Hypothalamus (tissue), 51 donors: ENCODE data around the gene ARHGEF4.
"Not testable (repeated sequence)": the region's sequence is repeated elsewhere in the genome, so short reads cannot be mapped to it uniquely, and the experiment has no call there.

Source experiments
- DNase-seq, 51 donors: peaks; one replicate each; lab custom pipeline; 2025; lab: John Stamatoyannopoulos, UW

ARHGEF4 gene

DNA sequence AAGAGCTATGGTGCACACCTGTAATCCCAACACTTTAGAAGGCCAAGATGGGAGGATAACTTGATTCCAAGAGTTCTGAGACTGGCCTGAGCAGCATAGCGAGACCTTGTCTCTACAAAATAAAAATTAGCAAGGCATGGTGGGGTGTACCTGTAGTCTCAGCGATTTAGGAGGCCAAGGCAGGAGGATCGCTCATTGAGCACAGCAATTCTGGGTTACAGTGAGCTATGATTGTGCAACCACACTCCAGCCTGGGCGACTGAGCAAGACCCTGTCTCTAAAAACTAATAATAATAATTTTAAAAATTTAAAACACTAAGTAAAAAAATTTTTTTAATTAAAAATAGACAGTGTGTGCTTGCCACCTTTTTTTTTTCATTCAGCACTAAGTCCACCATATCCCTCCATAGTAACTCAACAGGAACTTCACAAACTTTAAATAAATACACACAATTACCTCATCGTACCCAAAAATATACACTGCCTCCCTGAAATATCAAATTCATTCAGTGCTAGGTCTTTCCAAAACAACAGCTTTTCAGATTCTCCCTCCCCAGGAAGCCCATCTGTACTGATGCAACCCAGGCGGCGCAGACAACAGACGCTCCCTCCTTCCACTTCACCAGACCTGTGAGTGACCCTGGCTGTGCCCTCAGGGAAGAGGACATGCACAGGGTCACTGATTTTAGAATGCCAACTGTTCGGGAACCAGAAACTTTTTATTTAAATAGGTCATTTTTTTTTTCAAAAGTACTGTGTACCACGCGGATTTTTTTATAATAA is 227.0 kb downstream of the ARHGEF4 start:
- no peak for DNase-seq

DNA sequence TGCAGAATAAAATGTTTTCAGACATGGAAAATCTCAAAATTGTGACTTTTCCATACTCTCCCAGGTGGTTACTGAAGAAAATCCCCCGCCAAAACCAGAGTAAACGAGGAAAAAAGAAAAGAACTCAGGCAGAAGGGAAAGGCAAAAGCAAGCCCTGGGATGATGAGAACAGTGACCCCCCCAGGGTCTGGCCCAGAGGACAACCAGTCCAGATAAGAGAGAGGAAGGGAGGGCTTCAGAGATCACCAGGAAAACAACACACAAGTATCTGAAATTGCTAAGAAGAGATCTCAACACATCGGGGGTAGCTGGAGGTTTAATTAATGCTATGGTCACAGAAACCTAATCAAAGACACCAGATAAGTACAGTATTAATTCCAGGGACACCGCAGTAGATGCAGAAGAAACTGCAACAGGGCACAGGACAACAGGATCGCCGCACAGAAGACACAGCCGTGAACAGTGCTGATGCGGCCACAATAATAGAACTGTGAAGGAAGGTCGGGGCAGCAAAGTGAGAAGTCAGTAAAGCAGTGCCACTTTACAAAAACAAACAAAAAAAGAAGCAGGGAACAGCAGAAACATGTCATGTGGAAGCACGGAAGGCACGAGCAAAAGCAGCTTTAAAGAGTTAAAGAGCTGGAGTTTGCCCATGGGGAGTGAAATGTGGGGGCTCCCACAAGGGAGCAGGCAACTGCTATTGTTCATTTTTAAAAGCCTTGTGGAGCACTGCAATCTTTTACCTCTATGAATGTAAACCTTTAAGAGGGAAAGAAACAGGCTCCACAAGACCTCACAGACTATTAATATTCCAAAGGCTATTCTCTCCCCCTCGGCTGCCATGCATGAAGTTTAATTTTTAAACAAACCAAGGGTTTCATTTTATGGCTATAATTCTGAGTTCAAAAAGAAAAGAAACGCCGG is 228.1 kb downstream of the ARHGEF4 start:
- no peak for DNase-seq

DNA sequence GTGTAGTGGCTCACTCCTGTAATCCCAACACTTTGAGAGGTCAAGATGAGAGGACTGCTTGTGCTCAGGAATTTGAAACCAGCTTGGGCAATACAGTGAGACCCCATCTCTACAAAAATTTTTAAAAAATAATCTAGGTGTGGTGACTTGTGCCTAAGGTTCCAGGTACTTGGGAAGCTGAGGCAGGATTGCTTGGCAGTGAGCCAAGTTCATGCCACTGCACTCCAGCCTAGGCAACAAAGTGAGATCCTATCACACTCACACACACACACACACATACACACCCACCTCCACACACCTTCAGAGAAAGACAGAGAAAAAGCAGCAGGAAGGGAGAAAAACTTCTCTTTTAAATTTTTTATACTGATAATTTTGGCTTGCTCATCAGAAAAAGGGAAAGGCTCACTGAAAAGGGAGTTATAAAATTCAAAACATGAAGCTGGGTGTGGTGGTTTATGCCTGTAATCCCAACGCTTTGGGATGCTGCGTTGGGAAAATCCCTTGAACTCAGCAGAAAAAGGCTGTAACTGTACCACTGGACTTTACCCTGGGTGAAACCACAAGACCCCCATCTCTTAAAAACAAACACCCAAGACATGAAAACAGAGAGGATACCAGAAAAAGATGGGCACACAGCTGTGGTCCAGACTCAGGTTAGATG is 230.9 kb downstream of the ARHGEF4 start:
- no peak for DNase-seq

DNA sequence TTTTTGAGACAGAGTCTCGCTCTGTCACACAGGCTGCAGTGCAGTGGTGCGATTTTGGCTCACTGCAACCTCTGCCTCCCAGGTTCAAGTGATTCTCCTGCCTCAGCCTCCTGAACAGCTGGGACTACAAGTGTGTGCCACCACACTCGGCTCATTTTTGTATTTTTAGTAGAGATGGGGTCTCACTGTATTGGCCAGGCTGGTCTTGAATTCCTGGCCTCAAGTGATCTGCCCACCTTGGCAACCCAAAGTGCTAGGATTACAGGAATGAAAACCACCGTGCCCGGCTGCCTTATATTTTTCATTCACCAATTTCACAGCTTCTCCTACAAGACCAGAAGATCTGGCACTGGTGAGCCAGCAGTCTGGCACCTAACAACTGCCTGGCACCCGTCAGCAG is 231.5 kb downstream of the ARHGEF4 start:
- not testable (repeated sequence) for DNase-seq

DNA sequence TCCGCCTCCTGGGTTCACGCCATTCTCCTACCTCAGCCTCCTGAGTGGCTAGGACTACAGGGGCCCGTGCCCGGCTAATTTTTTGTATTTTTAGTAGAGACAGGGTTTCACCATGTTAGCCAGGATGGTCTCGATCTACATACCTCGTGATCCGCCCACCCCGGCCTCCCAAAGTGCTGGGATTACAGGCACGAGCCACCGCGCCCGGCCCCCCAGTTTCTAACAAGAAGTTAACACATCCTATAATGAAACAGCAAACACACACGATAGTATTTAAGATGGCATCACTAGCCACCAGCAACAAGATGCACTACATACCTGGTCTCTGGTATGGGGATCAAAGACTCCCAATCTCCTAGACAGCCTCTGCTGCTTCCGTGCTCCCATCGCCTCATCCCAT is 238.9 kb downstream of the ARHGEF4 start:
- not testable (repeated sequence) for DNase-seq

DNA sequence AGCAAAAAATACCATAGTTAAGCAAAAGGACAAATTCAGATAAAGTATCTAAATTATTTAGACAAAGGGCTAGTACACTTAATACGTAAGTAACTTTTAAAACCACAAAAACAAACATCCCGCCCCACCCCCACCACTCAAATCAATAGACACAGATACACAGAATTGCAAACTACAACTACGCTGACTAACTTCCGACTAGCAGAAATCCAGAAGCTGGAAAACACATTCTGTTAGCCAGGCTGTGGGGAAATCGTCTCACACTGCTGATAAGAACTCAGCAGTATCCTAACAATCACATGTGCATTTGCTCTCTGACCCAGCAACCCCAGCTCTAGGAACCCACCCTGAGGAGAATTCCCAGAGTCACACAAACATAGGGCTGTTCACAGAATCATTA is 240.0 kb downstream of the ARHGEF4 start:
- DNase-seq: no peak

DNA sequence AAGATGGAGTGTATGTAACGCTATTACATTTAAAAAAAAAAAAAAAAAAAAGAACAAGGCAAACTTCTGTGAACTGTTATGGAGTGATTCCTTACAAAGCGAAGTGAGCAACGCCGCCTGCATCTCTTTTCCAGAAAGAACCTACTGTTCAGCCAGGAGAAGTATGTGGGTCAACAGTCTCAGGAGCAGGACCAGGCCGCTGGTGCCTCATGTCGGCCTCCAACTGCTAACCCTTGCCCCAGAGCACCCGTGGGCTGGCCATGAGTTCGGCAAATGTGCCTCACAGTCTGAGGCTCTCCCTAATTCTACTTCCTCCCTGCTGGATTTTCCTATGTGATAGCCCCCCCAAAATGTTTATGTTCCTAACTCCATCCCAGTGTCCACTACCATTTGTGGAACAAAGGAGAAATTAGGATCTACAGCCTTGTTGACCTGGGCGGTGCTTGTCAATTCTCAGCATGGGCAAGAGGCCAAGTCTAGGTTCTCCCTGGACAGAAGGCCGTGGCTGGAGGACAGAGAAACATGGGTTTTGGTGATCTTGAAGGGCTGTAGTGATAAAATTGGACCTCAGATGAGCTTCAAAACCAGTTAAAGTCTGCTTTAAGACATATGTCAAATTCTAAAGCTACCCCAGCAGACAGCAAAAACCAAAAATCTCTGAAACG is 240.6 kb downstream of the ARHGEF4 start:
- peak in 2 of 51 donors; percentile 4 to 11 for DNase-seq

DNA sequence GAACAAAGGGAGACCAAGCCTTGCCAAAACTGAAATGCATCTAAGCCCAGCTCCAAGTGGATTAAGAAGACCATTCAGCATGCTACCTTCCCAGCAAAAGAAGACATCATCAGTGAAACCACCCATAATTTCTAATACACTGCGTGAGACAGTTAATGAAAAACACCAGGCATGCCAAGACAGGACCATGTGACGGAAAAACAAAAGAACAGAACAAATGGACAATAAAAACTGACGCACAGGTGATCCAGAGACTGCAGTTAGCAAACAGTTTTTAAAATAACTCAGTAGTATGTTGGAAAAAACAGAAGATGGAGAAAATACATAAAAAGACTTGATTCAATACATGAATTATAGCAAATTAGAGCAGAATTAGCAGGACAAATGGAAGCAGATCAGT is 241.3 kb downstream of the ARHGEF4 start:
- no peak for DNase-seq

DNA sequence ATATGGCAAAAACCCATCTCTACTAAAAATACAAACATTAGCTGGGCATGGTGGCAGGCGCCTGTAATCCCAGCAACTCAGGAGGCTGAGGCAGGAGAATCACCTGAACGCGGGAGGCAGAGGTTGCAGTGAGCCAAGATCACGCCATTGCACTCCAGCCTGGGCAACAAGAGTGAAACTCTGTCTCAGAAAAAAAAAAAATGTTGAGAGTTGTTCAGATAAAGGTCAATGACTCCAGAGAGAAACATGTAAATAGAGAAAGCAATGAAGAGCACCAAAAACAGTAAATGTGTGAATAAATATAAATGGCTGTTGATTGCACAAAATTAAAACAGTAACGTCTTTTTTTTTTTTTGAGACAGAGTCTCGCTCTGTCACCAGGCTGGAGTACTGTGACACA is 243.2 kb downstream of the ARHGEF4 start:
- DNase-seq: not testable (repeated sequence)

DNA sequence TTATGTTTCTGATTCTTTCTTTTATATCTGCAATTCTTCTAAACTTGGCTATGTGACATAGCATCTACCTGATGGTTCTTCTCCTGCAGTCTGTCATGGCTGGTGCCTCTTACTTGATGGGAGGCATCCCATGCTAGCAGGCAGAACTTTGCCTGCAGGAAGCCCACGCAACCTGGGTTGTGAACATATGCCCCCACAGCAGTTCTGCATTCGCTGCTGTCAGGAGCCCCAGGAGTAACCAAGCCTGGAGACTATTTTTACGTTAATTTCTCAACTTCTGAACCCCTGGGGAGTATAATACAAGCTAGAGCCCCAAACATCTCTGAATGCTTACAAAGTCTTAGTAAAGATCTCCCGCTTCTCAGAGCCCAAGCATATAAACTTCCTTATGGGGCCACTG is 244.5 kb downstream of the ARHGEF4 start:
- no peak for DNase-seq

DNA sequence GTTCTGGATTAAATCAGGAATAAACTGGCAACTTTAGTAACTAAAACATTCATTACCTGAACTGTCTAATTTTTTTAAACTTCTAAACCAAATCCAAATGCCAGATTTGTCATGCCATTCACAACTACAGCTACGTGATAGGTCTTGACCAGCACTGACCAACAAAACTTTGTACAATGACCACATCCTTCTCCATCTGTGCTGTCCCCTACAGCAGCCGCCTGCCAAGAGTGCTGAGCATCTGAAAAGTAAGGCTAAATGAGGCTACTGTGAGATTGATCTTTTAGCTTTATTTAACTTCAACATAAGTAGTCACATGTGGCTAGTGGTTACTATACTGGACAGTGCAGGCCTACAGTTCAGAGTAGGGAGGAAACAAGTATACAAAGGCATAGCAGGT is 248.9 kb downstream of the ARHGEF4 start:
- no peak for DNase-seq

DNA sequence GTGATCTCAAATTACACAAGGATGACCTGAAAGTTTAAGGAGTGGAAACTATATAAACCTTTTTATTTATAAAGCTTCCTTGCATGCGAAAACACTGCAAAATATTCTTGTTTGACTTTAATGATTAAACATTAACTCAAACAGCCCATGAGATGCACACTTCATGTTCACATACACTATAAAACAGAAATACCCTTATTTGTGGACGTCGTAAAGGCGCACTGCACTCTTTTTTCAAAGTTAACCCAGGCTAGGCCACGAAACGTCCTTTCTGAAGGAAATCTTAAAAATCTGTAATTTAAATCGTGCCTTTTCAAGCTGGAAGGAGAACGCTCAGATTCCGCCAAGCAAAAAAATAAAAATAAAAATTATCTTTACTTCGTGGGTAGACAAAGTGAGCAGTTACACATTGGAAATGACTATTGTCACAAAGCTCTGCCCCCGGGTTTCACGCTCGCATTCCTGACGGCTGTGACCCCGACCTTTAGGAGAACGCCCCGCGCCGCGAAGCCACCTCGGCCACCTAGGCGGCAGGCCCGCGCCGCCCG is 255.8 kb downstream of the ARHGEF4 start:
- no peak for DNase-seq

DNA sequence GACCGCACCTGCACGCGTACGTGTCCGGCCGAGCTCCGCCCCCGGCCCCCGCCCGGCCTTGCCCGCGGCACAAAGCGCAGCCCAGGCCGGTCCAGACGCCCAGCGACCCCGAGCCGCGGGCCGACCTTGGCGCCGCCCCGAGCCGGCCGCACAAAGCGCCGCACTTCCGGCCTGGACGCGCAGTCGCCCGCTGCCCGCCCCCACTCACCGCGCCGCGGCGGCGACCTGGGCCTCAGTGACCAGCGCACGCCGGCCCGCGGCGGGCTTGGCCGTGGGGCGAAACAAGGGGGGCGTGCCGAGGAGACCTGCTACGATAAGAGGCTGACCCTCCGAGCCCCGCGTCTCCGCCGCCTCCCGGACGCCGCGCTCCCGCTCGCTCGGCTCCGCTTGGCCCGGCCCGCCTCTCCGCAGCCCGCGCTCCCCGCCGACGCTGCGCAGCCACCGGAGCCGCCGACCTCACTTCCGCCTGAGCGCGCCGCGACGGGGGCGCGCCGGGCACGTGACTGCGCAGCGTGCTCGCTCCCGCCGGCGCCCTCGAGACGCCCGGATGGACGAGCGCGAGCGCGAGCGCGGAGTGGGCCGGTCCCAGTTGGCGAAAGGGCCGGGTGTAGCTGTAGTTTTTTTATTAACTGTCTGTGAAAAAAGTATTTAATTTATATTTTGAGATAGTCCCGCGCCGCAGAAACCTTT is 256.4 kb downstream of the ARHGEF4 start, which contains the start of gene FAM168B:
Gene FAM168B, minus strand, starts transcription at position 455 of the 690 bp plus-strand sequence. CDS start 10,814 bp downstream, outside the sequence.
- DNase-seq: peak; percentile 34 to 91 (median 80)

DNA sequence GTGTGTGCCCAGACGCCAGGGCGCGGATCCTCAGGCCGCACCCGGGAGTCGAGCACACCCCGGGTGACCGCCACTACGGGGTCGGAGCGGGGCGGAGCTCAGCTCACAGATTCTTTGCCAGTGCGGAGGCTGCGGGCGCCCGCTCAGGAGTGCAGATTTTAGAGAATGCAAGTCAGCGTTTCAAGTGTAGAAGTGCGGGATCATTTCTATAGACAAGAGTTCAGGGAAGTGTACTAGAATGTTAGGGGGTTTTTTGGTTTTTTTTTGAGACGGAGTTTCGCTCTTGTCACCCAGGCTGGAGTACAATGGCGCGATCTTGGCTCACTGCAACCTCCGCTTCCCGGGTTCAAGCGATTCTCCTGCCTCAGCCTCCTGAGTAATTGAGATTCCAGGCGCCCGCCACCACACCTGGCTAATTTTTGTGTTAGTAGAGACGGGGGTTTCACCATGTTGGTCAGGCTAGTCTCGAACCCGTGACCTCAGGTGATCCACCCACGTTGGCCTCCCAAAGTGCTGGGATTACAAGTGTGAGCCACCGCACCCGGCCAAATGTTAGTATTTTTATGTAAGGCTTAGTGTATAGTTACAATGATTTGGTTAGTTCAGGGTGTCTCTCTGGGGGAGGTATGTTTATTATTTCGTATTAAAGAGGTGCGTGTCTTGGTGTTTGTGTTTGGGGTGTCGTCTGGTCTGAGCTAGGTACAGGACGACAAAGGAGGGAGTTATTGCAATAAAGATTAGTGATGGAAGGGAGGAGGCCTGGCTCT is 257.2 kb downstream of the ARHGEF4 start:
- peak in 24 of 51 donors; percentile 46 to 89 (median 75) for DNase-seq

DNA sequence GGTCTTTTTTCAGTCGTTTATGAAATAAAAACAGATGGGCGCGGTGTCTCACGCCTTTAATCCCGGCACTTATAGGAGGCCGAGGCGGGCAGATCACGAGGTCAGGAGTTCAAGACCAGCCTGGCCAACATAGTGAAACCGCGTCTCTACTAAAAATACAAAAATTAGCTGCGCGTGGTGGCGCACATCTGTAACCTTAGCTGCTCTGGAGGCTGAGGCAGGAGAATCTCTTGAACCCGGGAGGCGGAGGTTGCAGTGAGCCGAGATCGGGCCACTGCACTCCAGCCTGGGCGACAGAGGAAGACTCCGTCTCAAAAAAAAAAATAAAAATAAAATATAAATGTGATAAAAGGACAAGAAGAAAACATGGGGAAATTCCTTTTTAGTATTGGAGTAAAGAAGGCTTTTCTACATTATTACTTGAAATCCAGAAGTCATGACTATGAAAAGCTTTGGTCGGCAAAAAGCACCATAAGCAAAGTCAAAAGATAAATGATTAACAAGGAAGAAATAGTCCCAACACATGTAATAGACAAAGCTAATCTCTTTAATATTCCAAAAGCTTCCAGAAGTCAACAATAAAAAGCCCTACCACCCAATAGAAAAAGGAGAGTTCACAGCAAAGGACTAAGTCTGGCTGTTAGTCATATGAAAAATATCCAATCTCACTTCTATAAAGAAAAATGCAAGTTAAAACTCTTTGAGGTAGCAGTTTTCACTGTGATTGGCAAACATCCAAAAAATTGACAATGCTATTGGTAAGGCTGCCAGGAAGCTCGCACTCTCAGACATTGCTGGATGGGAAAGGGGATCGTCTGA is 258.0 kb downstream of the ARHGEF4 start:
- no peak for DNase-seq
